ENCODE results near the gene DLST. TPM values are rescaled to one million over a fixed set of nuclear protein-coding genes. Genes with fewer than 3 reads are reported as not detected.

DLST gene
- total and polyA plus RNA-seq, 3 donors from 2014 or later = 82.0 to 98.1 (median 82.8) TPM

DNA sequence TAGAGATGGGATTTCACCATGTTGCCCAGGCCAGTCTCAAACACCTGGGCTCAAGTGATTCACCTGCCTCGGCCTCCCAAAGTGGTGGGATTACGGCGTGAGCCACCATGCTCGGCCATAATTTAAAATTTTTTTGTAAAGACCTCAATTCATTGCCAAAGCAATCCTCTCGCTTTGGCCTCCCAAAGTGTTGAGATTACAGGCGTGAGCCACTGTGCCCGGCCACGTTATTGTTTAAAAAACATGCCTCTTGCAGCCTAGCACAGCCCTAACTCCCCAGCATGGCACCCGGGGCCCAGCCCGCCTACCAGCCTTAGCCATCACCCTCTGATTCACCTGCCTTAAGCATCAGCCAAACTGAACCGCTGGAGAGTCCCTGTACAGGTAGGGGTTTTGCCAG, 54.4 kb downstream of the DLST start:
- H3K27ac ChIP-seq = no peak overlapping the region
- H3K4me1 ChIP-seq = peaks cover 47% of the 10 kb centered on the region
- no peak for DNase-seq
- H3K4me3 ChIP-seq = no peak overlapping the region
- no peaks in the 10 kb centered on the region for H3K27me3 ChIP-seq
- H3K36me3 ChIP-seq (ENCODE audit: low read depth, missing control alignments) = no peaks in the 10 kb centered on the region
- intact Hi-C loops (cut with DNase I; ENCODE audit: low total_unique reads) = no loop called here
- TF ChIP-seq, protein P1, sequence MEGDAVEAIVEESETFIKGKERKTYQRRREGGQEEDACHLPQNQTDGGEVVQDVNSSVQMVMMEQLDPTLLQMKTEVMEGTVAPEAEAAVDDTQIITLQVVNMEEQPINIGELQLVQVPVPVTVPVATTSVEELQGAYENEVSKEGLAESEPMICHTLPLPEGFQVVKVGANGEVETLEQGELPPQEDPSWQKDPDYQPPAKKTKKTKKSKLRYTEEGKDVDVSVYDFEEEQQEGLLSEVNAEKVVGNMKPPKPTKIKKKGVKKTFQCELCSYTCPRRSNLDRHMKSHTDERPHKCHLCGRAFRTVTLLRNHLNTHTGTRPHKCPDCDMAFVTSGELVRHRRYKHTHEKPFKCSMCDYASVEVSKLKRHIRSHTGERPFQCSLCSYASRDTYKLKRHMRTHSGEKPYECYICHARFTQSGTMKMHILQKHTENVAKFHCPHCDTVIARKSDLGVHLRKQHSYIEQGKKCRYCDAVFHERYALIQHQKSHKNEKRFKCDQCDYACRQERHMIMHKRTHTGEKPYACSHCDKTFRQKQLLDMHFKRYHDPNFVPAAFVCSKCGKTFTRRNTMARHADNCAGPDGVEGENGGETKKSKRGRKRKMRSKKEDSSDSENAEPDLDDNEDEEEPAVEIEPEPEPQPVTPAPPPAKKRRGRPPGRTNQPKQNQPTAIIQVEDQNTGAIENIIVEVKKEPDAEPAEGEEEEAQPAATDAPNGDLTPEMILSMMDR (IDR thresholded peaks at IDR 0.05) = no peak
- TF ChIP-seq POLR2A (IDR thresholded peaks at IDR 0.05) = no peak
- WGBS, 2 donors = 95 to 96% methylated on average over 11 of the region's 11 CpGs
- H3K9me3 ChIP-seq = no peaks in the 10 kb centered on the region

DNA sequence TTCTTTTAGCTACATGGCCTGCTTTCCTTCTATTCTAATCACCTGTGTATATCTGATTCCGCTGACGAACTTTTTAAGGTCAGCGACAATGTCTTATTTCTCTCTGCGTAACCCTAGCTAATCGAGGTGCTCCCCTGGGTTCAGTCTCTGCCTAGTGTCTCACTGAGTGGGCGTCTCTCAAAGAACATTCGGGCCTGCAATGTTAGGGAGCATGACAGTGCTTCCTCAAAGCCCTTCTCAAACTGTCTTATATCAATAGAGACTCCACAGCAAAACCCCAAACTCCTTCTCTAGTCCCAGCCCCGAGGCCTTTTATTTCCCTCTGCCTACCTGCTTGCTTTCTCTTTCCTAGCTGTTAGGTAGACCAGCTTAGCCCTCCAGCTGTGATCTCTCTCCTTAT, 55.0 kb downstream of the DLST start:
- H3K27ac ChIP-seq = no peak overlapping the region
- intact Hi-C loops (cut with DNase I; ENCODE audit: low total_unique reads) = no loop called here
- H3K4me3 ChIP-seq = no peak overlapping the region
- 78 to 79% methylated on average over 8 of the region's 8 CpGs for WGBS, 2 donors
- no peaks in the 10 kb centered on the region for H3K27me3 ChIP-seq
- TF ChIP-seq POLR2A (IDR thresholded peaks at IDR 0.05) = no peak
- TF ChIP-seq, protein P1 (IDR thresholded peaks at IDR 0.05) = no peak
- H3K4me1 ChIP-seq = peaks cover 49% of the 10 kb centered on the region
- H3K9me3 ChIP-seq = no peaks in the 10 kb centered on the region
- no peaks in the 10 kb centered on the region for H3K36me3 ChIP-seq (ENCODE audit: low read depth, missing control alignments)
- no peak for DNase-seq

DNA sequence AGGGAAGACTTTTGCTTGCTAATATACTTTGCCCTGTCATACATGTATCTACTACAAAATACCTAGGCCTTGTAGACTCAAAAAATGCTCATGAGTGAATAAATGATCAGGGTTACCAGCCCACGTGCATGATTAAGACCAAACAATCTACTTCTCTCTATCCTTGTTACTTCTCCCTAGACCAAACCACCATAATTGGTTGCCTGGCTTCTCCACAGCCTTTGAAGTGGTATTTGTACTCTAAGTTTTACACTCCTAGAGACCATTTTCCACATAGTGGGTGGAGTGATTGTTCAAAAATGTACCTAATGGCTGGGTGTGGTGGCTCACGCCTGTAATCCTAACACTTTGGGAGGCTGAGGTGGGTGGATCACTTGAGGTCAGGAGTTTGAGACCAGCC, 55.5 kb downstream of the DLST start:
- no peak for DNase-seq
- H3K36me3 ChIP-seq (ENCODE audit: low read depth, missing control alignments) = no peaks in the 10 kb centered on the region
- TF ChIP-seq, protein P1 (IDR thresholded peaks at IDR 0.05) = no peak
- TF ChIP-seq POLR2A (IDR thresholded peaks at IDR 0.05) = no peak
- H3K27ac ChIP-seq = no peak overlapping the region
- peaks cover 50% of the 10 kb centered on the region for H3K4me1 ChIP-seq
- no peaks in the 10 kb centered on the region for H3K27me3 ChIP-seq
- H3K9me3 ChIP-seq = no peaks in the 10 kb centered on the region
- intact Hi-C loops (cut with DNase I; ENCODE audit: low total_unique reads) = no loop called here
- H3K4me3 ChIP-seq = no peak overlapping the region
- 83 to 96% methylated on average over 2 of the region's 2 CpGs for WGBS, 2 donors

DNA sequence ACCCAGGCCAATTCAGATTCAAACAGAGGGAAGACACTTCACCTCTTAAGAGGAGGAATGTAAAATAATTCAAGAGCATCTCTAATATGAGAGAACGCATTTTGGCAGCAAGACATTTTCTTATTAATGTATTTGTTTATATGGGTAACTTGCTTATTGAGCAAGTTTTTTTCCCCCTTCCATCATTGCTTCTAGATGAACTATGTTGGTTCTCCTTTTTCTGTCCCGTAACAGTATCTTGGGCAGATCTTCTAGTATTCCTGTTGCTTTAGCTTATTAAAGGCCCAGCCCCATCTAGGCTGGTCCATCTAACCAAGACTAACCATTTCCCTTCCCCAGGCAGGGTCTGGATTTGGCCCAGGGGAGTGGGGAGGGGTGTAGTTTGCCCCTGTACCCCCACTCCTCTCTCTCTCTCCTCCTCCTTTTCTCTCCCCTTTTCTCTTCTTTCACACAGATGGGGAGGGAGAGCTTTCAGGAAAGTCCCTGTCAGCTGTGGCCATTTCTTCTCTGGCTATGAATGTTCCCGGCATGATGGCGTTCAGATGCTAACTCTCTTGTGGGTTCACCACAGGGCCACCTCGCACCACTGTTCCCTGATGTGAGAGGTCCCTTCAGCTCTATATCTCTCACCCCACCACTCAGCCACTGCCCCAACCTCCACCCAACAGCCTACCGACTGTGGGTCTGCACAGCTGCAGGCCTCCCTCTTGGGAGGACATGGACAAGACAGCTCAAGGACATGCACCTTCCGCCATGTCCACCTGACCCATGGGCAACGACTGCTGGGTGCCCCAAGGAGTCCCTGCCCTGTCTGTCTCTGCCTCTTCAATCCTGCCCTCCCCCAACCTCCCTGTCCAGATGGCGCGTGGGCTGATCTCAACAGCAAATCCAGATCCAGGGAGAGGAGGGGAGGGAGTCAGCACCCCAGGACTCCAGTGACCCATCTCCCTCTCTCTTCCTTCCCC, 57.1 kb downstream of the DLST start:
- no peaks in the 10 kb centered on the region for H3K27me3 ChIP-seq
- intact Hi-C loops (cut with DNase I; ENCODE audit: low total_unique reads) = no loop called here
- 89 to 90% methylated on average over 10 of the region's 10 CpGs for WGBS, 2 donors
- H3K36me3 ChIP-seq (ENCODE audit: low read depth, missing control alignments) = no peaks in the 10 kb centered on the region
- H3K4me3 ChIP-seq = no peak overlapping the region
- DNase-seq = no peak
- peak overlapping the region in 1 of 2 donors; percentile 76 for H3K27ac ChIP-seq
- H3K9me3 ChIP-seq = no peaks in the 10 kb centered on the region
- peaks cover 41% of the 10 kb centered on the region for H3K4me1 ChIP-seq
- TF ChIP-seq, protein P1 (IDR thresholded peaks at IDR 0.05) = no peak
- no peak for TF ChIP-seq POLR2A (IDR thresholded peaks at IDR 0.05)
